ENCODE results near the gene ZNF641.

The ZNF641 gene

DNA sequence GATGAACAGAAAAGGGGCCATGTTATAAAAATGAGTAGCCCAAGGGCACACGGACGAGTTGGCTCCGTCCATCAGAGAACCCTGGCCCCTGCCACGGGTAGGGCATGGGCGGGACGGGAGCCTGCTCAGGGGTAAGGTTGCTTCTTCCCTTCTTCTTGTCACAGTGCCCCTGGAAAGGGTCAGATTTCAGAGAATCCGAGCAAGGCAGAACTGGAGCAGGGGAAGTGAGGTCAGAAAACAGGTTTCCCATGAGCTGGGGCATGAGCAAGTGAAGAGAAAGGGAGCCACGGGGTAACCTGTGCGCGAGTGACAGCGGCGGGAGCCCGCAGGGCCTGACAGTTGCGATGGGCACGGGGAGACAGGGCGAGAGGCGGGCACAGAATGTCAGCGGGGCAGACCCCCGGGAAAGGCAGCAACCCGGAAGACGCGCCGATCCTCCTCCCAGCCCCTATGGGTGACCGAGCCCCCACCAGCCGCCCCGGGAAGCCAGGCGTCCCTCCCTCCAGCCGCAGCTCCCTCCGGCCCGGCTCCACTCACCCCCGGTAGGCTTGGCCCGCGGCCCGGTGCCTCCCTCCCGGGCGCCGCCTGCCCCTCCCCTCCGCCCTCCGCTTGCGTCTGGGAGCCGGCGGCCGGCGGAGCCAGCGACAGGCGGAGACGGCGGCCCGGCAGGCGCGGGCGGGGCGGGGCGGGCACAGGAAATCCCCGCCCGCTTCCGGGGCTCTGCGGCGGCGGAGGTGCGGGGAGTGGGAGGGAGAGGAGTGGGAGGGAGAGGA lies at the start of gene ZNF641:
Gene ZNF641, minus strand, starts transcription at position 671 of the 773 bp plus-strand sequence. CDS start 2,829 bp downstream, outside the sequence.
- peak; percentile 52 to 67 for DNase-seq

DNA sequence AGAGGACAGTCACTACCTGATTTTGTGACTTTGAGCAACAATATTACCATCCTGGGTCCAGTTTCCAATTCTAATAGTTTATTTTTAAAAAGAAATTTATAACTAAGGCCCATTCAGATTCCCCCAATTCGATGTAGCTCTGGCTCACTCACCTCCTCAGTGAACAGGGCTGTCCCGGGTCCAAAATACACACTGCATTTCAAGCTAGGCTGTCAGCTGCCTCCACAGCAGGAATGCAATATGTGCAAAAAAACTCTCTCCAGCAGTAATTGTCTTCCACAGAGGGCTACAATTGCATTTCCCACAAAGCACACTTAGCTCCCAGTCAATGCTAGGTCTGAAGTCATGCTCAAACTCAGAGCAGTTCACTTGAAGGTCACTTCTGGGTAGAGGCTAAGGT lies 39.3 kb upstream of the ZNF641 start:
- no peak for DNase-seq

- no peak for DNase-seq
Observed at GRCh38 chr12:48389409-48389808, 38.7 kb upstream of the ZNF641 start.

GRCh38 chr12:48388938-48389337 lies 38.2 kb upstream of the ZNF641 start:
- DNase-seq: no peak

DNA sequence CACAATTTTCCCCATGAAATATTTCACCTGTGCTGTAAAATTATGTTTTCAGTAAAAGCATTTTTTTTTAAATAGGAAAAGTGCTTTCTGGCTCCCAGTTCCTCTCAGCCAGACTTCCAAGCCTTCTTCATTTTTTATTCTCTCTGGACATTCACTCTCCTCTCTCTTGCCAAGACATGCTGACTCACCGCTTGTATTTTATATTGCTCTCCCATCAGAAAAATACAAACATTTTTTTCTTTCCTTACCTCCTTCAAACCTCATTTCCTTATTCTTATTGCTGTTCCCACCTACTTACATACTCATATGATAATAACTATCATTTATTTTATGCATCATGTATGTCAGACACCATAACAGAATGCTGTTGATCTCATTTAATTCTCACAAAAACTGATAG lies 37.7 kb upstream of the ZNF641 start:
- DNase-seq: no peak

GRCh38 chr12:48380596-48380995 lies 29.9 kb upstream of the ZNF641 start:
- DNase-seq: no peak

DNA sequence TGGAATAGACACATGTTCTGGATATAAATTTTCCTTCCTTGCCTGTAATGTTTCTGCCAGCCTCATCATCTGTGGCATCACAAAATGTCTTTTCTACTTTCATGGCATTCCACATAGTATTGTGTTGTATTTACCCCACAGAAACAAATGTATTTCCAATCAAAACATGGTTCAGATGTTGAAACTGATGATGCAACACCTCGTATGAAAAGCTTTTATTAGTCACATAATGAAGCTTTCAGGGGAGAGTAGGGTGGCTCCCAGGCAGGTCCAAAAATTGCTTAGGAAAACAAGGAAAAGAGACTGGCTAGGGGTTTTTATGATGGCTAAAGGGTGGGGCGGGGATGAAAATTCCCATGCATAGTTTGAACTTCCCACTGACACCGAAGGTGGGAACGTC lies 29.1 kb upstream of the ZNF641 start:
- no peak for DNase-seq

DNA sequence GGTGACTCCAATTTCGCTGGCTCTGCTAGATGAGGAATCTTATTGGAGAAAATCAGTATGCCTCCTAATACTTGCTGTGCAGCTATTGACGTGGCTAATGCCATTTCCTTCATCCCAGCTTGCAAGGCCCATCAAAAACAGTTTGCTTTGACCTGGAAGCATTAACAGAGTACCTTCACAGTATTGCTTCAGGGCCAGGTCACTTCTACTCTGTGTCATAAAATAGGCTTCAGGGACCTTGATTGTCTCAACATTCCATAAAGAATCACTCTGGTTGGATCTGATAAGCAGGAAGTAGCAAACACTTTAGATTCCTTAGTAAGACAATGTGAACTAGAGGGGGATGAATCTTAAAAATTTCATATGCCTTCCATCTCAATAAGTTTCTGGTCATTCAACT lies 26.9 kb upstream of the ZNF641 start:
- DNase-seq: no peak

- DNase-seq: no peak
Observed at GRCh38 chr12:48374164-48374563, 23.4 kb upstream of the ZNF641 start.

- no peak for DNase-seq
Observed at GRCh38 chr12:48366131-48366530, 15.4 kb upstream of the ZNF641 start.

DNA sequence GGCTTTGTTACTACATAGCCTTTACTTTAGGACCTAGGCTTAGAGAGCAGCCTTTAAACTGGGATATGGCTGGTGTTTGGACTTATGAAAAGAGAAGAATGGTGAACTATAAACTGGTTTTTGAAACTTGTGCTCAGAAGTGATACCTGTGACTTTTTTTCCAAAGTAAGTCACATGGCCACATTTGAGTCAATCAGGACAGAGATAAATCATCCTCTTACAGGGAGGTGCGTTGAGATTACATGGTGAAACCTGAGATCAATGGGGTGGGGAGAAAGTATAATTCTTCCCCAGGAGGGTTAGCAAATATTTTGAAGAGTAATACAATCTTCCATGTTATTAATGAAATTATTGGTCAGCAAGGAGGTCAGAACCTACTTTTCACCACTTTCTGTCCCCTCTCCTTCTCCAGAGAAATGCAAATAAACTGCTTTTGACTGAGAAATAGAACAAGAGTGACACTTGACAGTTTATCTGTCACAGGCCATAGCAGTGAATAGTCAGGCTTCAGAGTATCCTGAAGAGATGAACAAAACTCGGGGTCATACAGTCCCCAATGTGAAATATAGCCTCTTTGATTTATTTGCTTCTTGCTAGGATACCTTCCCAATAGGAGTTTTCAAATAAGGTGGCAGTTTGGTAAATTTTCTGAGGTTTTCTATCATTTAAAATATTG lies 11.1 kb upstream of the ZNF641 start:
- no peak for DNase-seq

- no peak for DNase-seq
Observed at GRCh38 chr12:48358937-48359513, 8.3 kb upstream of the ZNF641 start.

GRCh38 chr12:48356041-48356768 lies 5.5 kb upstream of the ZNF641 start:
- peak in 1 of 2 donors; percentile 7 for DNase-seq

- no peak for DNase-seq
Observed at GRCh38 chr12:48352157-48352760, 1.5 kb upstream of the ZNF641 start.

- DNase-seq: peak; percentile 32 to 59
Observed at GRCh38 chr12:48351022-48351708, 446 bp upstream of the ZNF641 start.

DNA sequence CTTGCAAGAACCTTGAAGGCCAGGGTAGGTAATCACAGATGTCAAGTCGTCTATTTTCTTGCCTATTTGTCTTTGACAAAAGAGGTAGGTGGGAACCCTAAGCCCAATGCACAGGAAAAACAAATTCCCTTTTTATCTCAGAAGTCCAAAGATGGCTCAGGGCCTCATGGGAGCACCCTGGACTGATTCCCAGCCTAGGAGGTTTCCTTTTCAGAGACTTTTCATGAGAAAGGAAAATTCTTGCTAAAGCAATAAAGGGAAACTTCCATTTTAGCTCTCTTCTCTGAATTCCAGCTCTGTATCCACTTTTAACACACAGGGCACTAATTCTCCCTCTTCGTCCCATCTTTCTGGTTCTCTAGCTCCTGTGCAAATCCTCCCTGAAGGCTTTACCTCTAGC lies 1.2 kb downstream of the ZNF641 start:
- DNase-seq: no peak

GRCh38 chr12:48342980-48343379 lies 7.7 kb downstream of the ZNF641 start:
- DNase-seq: no peak

GRCh38 chr12:48340943-48341342 lies 9.8 kb downstream of the ZNF641 start:
- peak; percentile 51 to 53 for DNase-seq

GRCh38 chr12:48339442-48340117 lies 11.1 kb downstream of the ZNF641 start:
- DNase-seq: no peak

DNA sequence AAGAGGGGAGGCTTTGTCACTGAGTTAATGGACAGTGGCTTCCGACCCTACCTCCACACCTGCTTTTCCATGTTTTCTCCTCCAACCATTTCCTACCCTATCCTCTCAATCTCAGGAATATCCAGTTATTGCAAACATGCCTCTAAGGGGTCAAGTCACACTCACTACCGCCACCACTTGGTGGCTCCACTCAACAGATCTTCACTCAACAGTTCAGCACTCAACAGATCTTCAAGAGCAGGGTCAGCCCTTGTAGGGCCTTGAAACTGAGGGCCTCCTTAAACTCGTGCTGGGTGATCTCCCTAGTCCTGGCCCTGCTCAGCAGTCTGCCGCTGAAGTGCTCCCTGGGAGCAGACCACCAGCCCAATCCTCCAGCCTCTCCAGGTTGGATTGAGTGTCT lies 14.2 kb downstream of the ZNF641 start:
- DNase-seq: no peak

GRCh38 chr12:48336061-48336460 lies 14.7 kb downstream of the ZNF641 start:
- DNase-seq: peak; percentile 53 to 66

GRCh38 chr12:48334808-48335207 lies 15.9 kb downstream of the ZNF641 start:
- DNase-seq: peak in 1 of 2 donors; percentile 33
